HepG2 (cell line): ENCODE measurements around the gene SMIM24. TPM values are rescaled to one million over a fixed set of nuclear protein-coding genes. Genes with fewer than 3 reads are reported as not detected.
A peak's percentile ranks its signal among the peaks of the same experiment; 100 is the strongest.

Experiments used
- ARHGAP35 ChIP-seq: sonication (generic); formaldehyde crosslinking; IDR thresholded peaks from 2 replicates; pipeline ENCODE4 v1.9.0; 2022; ENCODE audit warnings: mild to moderate bottlenecking, inconsistent platforms, moderate library complexity, missing genetic modification reagents, borderline replicate concordance
- HHEX ChIP-seq: IDR thresholded peaks from 2 replicates; pipeline ENCODE4 v1.6.1; 2016; ENCODE audit warnings: control low read depth
- MBNL3 ChIP-seq: fragments of 250-450 bp; sonication (Bioruptor Pico); conservative IDR thresholded peaks from 2 replicates; pipeline ENCODE4 v1.8.0; 2022; ENCODE audit warnings: mild to moderate bottlenecking, inconsistent platforms
- MIXL1 ChIP-seq: IDR thresholded peaks from 2 replicates; pipeline ENCODE4 v1.6.1; 2016
- NCOR1 ChIP-seq: fragments of 200-600 bp; sonication (generic); IDR thresholded peaks from 2 replicates; pipeline ENCODE4 v1.7.0; 2017; ENCODE audit warnings: antibody characterized with exemption, low read length, borderline replicate concordance
- REXO4 ChIP-seq: sonication (generic); formaldehyde crosslinking; IDR thresholded peaks from 2 replicates; pipeline ENCODE4 v1.8.0; 2022; ENCODE audit warnings: missing genetic modification reagents, mild to moderate bottlenecking, borderline replicate concordance
- TBX3 ChIP-seq: fragments of 450-650 bp; IDR thresholded peaks from 2 replicates; pipeline ENCODE4 v1.6.1; 2017; ENCODE audit warnings: antibody characterized with exemption, mild to moderate bottlenecking, inconsistent platforms, borderline replicate concordance
- ZBTB26 ChIP-seq: IDR thresholded peaks from 2 replicates; pipeline ENCODE4 v1.6.1; 2016; ENCODE audit warnings: missing compliant biosample characterization, missing genetic modification reagents, borderline replicate concordance
- ZIK1 ChIP-seq: sonication (generic); formaldehyde crosslinking; IDR thresholded peaks from 2 replicates; pipeline ENCODE4 v1.5.0; 2020; ENCODE audit warnings: mild to moderate bottlenecking, low read depth, missing genetic modification reagents, borderline replicate concordance
- ZNF382 ChIP-seq: sonication (generic); formaldehyde crosslinking; IDR thresholded peaks from 2 replicates; pipeline ENCODE4 v1.5.0; 2020; ENCODE audit warnings: missing genetic modification reagents, mild to moderate bottlenecking, borderline replicate concordance
- ZNF644 ChIP-seq: IDR thresholded peaks from 2 replicates; pipeline ENCODE4 v1.6.1; 2016; ENCODE audit warnings: low read depth
- ZNF777 ChIP-seq: sonication (generic); formaldehyde crosslinking; IDR thresholded peaks from 2 replicates; pipeline ENCODE4 v1.4.0; 2020; ENCODE audit warnings: missing genetic modification reagents
- polyA plus RNA-seq, 8 experiments: library from polyadenylated mRNA; depleted of rRNA in 3 of 8; stranded (reverse) in 7 of 8; unstranded in 1 of 8; fragments of >200 nt; fragmentation: Illumina TruSeq in 4 of 8; extraction: Trizol in 4 of 8; gene quantifications; 2 replicates each; pipeline versions ENCODE4 v1.2.1 to v1.2.3, GENCODE V29; 2011 to 2016; ENCODE audit warnings: low read depth in 4 of 8, missing spikeins in 1 of 8, mixed read lengths in 1 of 8; ENCODE audit not compliant: insufficient read depth in 1 of 8
- total RNA-seq, 5 experiments: library from RNA; depleted of rRNA; stranded (reverse); fragments of >200 nt; fragmentation: Illumina TruSeq; extraction: Trizol; gene quantifications; 2 replicates each; pipeline ENCODE4 v1.2.3, GENCODE V29; 2016; ENCODE audit warnings: low read depth in 1 of 5
- TF ChIP-seq, protein P1 (sequence below): sonication (generic); formaldehyde crosslinking; IDR thresholded peaks from 2 replicates; pipeline ENCODE4 v1.9.0; 2021; ENCODE audit warnings: missing genetic modification reagents, borderline replicate concordance
- TF ChIP-seq, protein P2 (sequence below): sonication (generic); formaldehyde crosslinking; IDR thresholded peaks from 2 replicates; pipeline ENCODE4 v1.5.1; 2020; ENCODE audit warnings: mild to moderate bottlenecking, moderate library complexity, missing genetic modification reagents

SMIM24 gene
- total and polyA plus RNA-seq, 2 of the 13 experiments (the other 11 are each of a cell fraction or from before 2014, with no cell fraction given), result 11.2 to 70.6 TPM

- no peak for TF ChIP-seq ZNF777 (CRISPR knock-in tag)
- TF ChIP-seq MIXL1 (CRISPR knock-in tag), result no peak
- TF ChIP-seq ZBTB26, result peak; percentile 66; the same call in 1 of the 2 replicates
- no peak for TF ChIP-seq NCOR1
- TF ChIP-seq REXO4 (CRISPR knock-in tag), result 0 out of 2 replicates have a peak, but pooled peaks have one; percentile 91
- 0 out of 2 replicates have a peak, but pooled peaks have one; percentile 11 for TF ChIP-seq TBX3
- no peak for TF ChIP-seq MBNL3 (CRISPR knock-in tag)
- TF ChIP-seq ZNF644 (CRISPR knock-in tag), result no peak
- peak; percentile 91; the same call in 1 of the 2 replicates for TF ChIP-seq ZIK1 (CRISPR knock-in tag)
- TF ChIP-seq, protein P1, sequence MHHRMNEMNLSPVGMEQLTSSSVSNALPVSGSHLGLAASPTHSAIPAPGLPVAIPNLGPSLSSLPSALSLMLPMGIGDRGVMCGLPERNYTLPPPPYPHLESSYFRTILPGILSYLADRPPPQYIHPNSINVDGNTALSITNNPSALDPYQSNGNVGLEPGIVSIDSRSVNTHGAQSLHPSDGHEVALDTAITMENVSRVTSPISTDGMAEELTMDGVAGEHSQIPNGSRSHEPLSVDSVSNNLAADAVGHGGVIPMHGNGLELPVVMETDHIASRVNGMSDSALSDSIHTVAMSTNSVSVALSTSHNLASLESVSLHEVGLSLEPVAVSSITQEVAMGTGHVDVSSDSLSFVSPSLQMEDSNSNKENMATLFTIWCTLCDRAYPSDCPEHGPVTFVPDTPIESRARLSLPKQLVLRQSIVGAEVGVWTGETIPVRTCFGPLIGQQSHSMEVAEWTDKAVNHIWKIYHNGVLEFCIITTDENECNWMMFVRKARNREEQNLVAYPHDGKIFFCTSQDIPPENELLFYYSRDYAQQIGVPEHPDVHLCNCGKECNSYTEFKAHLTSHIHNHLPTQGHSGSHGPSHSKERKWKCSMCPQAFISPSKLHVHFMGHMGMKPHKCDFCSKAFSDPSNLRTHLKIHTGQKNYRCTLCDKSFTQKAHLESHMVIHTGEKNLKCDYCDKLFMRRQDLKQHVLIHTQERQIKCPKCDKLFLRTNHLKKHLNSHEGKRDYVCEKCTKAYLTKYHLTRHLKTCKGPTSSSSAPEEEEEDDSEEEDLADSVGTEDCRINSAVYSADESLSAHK (CRISPR knock-in tag), result no peak
- peak; percentile 93 for TF ChIP-seq ARHGAP35
- no peak for TF ChIP-seq ZNF382 (CRISPR knock-in tag)
- TF ChIP-seq HHEX (CRISPR knock-in tag), result no peak
- TF ChIP-seq, protein P2, sequence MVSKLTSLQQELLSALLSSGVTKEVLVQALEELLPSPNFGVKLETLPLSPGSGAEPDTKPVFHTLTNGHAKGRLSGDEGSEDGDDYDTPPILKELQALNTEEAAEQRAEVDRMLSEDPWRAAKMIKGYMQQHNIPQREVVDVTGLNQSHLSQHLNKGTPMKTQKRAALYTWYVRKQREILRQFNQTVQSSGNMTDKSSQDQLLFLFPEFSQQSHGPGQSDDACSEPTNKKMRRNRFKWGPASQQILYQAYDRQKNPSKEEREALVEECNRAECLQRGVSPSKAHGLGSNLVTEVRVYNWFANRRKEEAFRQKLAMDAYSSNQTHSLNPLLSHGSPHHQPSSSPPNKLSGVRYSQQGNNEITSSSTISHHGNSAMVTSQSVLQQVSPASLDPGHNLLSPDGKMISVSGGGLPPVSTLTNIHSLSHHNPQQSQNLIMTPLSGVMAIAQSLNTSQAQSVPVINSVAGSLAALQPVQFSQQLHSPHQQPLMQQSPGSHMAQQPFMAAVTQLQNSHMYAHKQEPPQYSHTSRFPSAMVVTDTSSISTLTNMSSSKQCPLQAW (CRISPR knock-in tag), result peak; percentile 77; the same call in 1 of the 2 replicates
Measured at GRCh38 chr19:3481241-3482090, 1.1 kb upstream of the SMIM24 start (continued).
